Epithelial cell of proximal tubule (primary cell): ENCODE results near the gene ETV3. TPM values are rescaled to one million over a fixed set of nuclear protein-coding genes. Genes with fewer than 3 reads are reported as not detected.

ENCODE experiments used
- DNase-seq: peaks from one replicate; pipeline ENCODE4 v3.0.0-alpha.2; 2011; ENCODE audit warnings: low read depth
- H3K4me3 ChIP-seq: 2 replicates; pipeline ENCODE4 v1.5.1; 2011; ENCODE audit warnings: low read depth, mild to moderate bottlenecking, low read length
- total RNA-seq: library from RNA; depleted of rRNA; stranded (reverse); fragments of >200 nt; gene quantifications from 2 replicates; pipeline ENCODE4 v1.2.3, GENCODE V29; 2015
- TF ChIP-seq, protein P1 (sequence below): conservative IDR thresholded peaks from 2 replicates; pipeline ENCODE4 v1.5.1; 2012; ENCODE audit warnings: low read depth, mild to moderate bottlenecking, low read length

ETV3 gene
- total RNA-seq, 1 donor from 2014 or later = 6.9 TPM

DNA sequence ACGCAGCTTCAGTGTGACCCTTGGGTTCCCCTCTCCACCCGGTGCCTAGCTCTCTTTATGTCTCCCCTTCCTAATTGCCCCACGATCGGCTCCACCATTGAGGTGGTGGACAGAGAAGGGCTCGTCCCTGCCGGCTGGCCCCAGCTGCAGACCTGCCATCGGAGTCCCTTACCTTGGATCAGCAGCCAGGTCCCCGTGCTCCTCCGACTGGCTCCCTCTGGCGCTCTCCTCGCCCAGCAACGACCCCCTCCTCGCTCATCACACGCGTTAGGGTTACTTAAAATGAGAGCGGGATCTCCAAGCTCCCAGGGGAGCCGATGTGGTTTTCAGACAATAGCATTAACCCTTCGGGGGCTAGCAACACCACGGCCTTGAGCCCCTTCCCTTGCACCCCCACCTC lies 30.5 kb downstream of the ETV3 start:
- H3K4me3 ChIP-seq = no peak overlapping the region
- no peak for DNase-seq
- TF ChIP-seq, protein P1, sequence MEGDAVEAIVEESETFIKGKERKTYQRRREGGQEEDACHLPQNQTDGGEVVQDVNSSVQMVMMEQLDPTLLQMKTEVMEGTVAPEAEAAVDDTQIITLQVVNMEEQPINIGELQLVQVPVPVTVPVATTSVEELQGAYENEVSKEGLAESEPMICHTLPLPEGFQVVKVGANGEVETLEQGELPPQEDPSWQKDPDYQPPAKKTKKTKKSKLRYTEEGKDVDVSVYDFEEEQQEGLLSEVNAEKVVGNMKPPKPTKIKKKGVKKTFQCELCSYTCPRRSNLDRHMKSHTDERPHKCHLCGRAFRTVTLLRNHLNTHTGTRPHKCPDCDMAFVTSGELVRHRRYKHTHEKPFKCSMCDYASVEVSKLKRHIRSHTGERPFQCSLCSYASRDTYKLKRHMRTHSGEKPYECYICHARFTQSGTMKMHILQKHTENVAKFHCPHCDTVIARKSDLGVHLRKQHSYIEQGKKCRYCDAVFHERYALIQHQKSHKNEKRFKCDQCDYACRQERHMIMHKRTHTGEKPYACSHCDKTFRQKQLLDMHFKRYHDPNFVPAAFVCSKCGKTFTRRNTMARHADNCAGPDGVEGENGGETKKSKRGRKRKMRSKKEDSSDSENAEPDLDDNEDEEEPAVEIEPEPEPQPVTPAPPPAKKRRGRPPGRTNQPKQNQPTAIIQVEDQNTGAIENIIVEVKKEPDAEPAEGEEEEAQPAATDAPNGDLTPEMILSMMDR = no peak

DNA sequence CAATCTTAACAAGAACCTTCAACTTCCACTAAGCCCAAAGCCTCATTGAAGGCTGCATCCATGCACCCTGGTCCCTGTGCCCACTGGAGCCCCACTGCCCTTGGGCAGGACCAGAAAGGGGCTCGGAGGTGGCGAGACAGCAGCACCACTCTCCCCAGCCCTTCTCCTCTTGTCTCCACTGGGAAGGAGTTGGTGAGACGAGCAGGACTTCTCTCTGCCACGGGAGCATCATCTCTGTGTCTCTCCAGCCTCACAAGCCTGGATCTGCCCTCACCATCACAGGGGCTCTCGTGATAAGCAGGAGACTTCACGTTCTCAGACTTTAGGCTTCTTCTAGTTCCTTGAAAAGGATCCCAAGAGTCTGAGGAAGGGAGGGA lies 31.4 kb downstream of the ETV3 start:
- TF ChIP-seq, protein P1 = no peak
- H3K4me3 ChIP-seq = no peak overlapping the region
- DNase-seq = no peak

DNA sequence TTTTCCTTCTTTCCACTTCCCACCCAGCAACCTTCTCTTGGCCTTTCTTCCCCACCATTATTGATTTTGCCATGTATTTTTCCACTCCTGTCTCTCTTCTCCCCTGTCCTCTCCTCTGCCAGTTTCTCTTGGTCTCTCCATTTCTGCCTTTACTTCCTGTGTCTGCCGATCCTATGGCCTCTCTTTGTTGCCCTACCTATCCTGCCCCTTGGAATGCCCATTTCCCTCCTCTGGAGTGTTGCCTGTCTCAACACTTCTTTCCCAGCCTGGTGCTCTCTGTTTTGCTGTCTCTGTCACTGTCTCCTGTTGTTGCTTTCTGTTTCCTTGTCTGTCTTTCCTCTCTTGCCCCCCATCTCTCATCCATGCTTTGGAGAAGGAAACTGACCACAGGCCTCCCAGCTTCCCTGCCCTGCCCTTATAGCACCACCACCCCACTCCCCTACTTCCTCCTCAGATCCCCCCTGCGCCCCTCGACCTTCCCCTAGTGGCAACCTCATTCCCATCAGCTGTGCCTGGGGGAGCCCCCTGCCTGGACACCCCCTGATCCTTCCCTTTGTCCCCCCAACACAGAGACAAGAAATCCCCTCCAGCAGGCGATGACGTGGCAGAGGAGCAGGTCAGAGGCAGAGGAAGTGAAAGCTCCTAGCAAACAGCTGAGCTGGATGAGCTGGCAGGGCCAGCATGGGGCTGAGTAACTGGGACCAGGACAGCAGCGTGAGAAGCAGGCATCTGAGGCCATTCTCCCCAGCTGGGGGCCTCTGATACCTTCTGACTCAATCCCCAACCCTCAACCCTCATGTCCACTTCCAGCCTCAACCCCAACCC lies 32.0 kb downstream of the ETV3 start:
- no peak overlapping the region for H3K4me3 ChIP-seq
- TF ChIP-seq, protein P1 = no peak
- DNase-seq = peak; percentile 13

DNA sequence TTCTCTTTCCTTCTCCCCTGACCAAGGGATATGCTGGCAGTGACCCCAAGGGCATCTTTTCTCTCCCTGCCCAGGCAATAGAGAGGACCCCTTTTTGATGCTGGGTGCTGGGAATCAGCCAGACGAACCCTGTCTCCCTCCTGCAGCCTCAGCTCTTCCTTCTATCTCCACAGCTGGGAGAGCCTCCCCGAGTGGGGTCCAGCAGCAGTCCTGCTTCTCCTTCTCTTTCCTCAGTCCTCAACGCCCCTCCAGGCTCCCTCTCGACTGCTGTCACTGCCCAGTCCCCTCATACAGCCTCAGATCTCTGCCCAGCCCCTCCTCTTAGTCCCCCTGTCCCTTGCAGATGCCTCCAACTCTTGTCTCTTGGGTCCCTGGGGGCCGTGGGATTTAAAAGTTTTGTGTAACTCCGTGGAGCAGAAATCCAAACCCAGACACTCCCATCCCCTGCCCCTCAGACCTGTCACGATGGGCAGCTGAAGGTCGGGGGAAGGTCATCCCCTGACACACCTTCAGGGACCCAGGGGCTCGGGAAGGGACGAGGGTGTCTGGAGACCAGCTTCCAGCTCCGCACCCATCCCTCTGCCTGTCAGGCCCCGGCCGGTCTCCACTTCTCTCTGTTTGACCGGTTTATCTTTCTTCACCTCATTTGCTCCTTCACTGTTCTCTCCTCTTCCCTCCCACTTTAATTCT lies 32.8 kb downstream of the ETV3 start:
- no peak overlapping the region for H3K4me3 ChIP-seq
- TF ChIP-seq, protein P1 = no peak
- DNase-seq = no peak

DNA sequence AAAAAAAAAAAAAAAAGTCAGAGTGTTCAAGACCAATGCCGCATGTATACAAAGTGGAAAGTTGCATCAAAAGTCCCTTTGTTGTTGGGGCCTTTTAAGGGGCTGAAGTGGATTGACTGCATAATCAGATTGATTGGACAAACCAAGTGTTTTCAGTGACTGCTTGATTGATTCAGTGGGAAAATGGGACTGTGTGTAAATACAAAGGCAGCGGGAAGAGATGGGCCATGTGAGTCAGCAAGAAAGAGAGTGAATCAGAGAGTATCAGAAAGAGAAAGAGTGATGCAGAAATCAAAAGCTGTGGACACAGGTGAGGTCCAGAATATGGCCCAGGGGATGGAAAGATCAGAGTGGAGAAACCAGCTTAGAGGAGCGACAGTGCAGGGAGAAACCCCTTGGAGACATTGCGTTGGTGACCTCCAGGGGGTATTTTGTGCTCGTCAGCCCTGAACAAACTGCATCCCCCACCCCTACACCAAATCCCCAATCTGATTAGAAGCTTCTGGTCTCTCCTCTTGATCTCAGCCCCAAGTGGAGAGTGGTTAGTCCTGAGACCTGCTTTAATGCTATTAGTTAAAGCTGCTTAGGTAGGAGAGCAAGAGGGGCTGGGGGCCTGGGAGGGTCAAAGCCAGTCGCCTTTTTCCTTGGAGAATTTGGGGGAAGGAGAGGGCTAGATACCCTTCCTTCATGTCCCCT lies 33.4 kb downstream of the ETV3 start:
- no peak overlapping the region for H3K4me3 ChIP-seq
- no peak for DNase-seq
- TF ChIP-seq, protein P1 = no peak

DNA sequence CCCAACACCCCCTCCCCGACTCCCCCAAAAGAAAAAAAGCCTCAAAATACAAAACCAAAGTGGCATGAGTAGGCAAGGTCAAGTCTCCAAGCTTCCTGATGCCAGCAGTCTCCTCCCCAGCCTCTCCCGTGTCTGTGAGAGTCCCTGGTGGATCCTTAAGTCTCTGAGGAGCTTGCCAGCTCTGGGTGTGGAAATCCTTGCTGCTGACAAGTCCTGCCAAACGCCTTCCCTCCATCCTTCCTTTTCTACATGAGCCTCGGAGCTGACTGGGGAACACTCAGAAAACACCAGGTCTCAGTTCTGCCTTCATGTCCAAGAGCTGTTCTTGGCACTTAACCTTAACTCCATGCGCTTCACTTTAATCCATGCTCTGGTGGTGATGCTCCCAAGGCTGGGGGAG lies 34.9 kb downstream of the ETV3 start:
- TF ChIP-seq, protein P1 = no peak
- DNase-seq = no peak
- H3K4me3 ChIP-seq = no peak overlapping the region
